ENCODE measurements around the gene FOXL1. TPM values are rescaled to one million over a fixed set of nuclear protein-coding genes. Genes with fewer than 3 reads are reported as not detected.

Gene FOXL1
- total RNA-seq, 6 experiments from 2014 or later: 0.15 to 0.74 (median 0.46) TPM; not detected in 2

DNA sequence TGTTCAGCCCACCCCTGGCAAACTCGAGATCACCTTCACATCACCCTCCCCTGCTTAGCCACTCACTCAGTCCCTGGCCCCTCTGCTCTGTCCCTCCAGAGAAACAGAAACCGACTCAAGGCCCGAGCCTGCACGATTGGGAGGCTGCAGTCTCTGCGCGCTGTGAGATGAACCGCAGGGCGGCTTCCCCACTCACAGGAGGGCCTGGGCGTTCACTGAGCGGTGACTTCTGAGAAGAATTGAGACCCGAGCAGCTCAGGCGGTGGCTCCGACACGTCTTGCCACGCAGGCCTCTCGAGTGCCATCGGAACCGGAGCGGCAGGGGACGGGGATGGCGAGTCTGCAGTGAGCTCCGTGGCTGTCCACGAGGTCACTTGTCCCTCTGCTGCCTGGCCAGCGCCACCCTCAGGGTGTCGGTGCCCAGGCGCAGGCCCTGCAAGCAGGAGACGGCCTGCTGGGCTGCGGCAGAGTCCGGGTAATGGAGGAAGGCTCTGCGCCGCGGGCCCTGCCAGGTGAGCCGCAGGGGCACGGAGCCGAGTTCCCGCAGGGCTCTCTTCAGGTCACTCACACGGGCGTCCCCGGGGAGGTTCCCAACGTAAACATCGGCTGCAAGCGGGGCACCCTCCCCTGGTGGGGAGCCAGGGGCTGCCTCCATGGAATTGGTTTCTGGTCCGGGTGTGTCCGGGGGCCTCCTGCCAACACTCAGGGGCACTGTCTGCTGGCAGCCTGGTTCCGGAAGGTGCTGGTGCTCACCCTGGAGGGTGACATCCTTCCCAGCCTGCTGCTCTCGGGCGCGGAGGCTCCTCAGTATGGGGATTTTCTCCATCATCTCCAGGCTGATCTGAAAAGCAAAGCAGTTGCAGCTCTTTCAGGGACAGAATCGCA lies 46.5 kb upstream of the FOXL1 start:
- no peak overlapping the region for H3K4me3 ChIP-seq
- 96% methylated on average over 10 of the region's 49 CpGs for WGBS (ENCODE audit: insufficient coverage, low coverage, low lambda C conversion rate, missing lambda C conversion rate)
- no peaks in the 10 kb centered on the region for H3K9me3 ChIP-seq
- H3K36me3 ChIP-seq: peaks cover 0 to 3% (median 0%) of the 10 kb centered on the region in 4 donors
- no peak for ATAC-seq
- no peaks in the 10 kb centered on the region for H3K27me3 ChIP-seq
- H3K27ac ChIP-seq: no peak overlapping the region
- no peaks in the 10 kb centered on the region for H3K4me1 ChIP-seq
- intact Hi-C loops (cut with DNase I): no loop called here
- peak in 1 of 3 donors; percentile 13 for DNase-seq
- TF ChIP-seq, protein P1, sequence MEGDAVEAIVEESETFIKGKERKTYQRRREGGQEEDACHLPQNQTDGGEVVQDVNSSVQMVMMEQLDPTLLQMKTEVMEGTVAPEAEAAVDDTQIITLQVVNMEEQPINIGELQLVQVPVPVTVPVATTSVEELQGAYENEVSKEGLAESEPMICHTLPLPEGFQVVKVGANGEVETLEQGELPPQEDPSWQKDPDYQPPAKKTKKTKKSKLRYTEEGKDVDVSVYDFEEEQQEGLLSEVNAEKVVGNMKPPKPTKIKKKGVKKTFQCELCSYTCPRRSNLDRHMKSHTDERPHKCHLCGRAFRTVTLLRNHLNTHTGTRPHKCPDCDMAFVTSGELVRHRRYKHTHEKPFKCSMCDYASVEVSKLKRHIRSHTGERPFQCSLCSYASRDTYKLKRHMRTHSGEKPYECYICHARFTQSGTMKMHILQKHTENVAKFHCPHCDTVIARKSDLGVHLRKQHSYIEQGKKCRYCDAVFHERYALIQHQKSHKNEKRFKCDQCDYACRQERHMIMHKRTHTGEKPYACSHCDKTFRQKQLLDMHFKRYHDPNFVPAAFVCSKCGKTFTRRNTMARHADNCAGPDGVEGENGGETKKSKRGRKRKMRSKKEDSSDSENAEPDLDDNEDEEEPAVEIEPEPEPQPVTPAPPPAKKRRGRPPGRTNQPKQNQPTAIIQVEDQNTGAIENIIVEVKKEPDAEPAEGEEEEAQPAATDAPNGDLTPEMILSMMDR (IDR thresholded peaks at IDR 0.05): no peak
- TF ChIP-seq POLR2A (IDR thresholded peaks at IDR 0.05): no peak

DNA sequence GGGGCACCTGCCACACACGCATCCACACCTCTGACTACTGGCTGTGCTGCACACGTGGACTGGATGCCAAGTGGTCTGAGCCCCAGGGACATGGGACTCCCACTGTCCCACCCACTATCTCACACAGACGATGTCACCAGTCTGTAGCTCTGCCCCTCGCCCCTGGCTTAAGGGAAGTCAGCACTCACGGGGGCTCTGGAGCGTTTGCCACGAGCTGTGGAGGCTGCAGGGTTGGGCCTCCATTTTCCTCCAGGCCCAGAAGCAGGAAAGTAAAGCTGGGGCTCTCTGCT lies 45.9 kb upstream of the FOXL1 start:
- ATAC-seq: no peak
- intact Hi-C loops (cut with DNase I): no loop called here

DNA sequence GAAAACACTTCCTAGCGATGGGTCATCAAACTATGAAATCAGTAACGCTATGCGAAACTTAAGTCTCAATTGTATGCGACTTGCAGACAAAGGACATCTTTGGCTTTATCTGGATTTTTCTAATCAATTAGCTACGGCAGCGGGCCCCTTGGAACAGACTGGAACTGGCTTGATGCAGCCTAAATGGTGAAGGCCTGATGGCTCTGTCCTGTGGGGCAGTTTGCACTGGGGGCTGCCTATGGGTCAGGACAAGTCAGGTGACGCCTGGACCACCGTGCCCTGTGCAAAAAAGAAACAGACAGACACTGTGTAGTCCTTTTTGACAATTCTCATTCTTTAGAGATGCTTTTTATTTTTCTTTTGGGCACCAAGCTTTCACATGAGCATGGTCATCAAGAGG lies 45.3 kb upstream of the FOXL1 start:
- ATAC-seq (no peak), DNase-seq (no peak)
- 92% methylated on average over 4 of the region's 8 CpGs for WGBS (ENCODE audit: insufficient coverage, low coverage, low lambda C conversion rate, missing lambda C conversion rate)
- Histone ChIP-seq H3K27ac (no peak overlapping the region), H3K36me3 (peaks cover 0 to 4% (median 3%) of the 10 kb centered on the region in 4 donors), H3K4me3 (no peak overlapping the region), H3K27me3 (no peaks in the 10 kb centered on the region), H3K9me3 (no peaks in the 10 kb centered on the region), H3K4me1 (no peaks in the 10 kb centered on the region)
- intact Hi-C loops (cut with DNase I): no loop called here
- TF ChIP-seq, protein P1 (IDR thresholded peaks at IDR 0.05): no peak
- TF ChIP-seq POLR2A (IDR thresholded peaks at IDR 0.05): no peak

More for the DNA sequence above, 45.9 kb upstream of the FOXL1 start:
- H3K9me3 ChIP-seq: no peaks in the 10 kb centered on the region
- WGBS (ENCODE audit: insufficient coverage, low coverage, low lambda C conversion rate, missing lambda C conversion rate): no CpG with 5 or more reads among the region's 7 CpGs
- no peak for TF ChIP-seq POLR2A (IDR thresholded peaks at IDR 0.05)
- TF ChIP-seq, protein P1 (IDR thresholded peaks at IDR 0.05): no peak
- no peaks in the 10 kb centered on the region for H3K27me3 ChIP-seq
- H3K4me1 ChIP-seq: no peaks in the 10 kb centered on the region
- no peak overlapping the region for H3K4me3 ChIP-seq
- H3K27ac ChIP-seq: no peak overlapping the region
- peaks cover 0 to 3% (median 0%) of the 10 kb centered on the region in 4 donors for H3K36me3 ChIP-seq
- DNase-seq: peak in 1 of 3 donors; percentile 5

DNA sequence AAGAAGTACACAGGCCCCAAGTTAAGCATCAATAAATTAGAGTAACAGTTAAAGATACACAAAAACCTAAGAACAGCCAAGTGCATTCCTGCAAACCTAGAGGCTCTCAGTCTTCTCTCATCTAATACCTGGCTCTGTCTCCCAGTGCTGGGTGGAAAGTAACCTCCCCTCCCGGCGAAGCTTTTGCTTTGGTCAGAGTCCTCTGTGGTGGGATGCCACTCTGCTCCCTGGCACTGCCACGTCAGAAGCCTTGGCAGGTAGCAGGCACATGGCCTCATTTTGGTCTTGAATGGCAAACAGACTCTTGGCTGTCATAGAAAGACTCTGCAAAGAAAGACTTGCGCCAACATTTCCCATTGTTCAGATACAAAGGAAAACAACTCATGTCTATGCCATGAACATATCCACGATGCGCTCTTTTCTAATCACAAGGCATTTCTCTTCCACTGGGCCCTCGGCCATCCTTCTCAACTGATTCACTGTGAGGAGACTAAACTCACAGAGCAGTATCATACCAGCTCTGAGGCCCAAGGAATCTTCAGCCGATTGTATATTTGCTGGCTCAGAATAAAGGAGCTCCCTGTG lies 44.5 kb upstream of the FOXL1 start:
- no peak for TF ChIP-seq POLR2A (IDR thresholded peaks at IDR 0.05)
- TF ChIP-seq, protein P1 (IDR thresholded peaks at IDR 0.05): no peak
- DNase-seq: no peak
- intact Hi-C loops (cut with DNase I): no loop called here

More for the DNA sequence above, 44.5 kb upstream of the FOXL1 start:
- H3K27me3 ChIP-seq: no peaks in the 10 kb centered on the region
- no peak for ATAC-seq
- no peak overlapping the region for H3K4me3 ChIP-seq
- no peaks in the 10 kb centered on the region for H3K9me3 ChIP-seq
- H3K4me1 ChIP-seq: no peaks in the 10 kb centered on the region
- H3K27ac ChIP-seq: no peak overlapping the region
- H3K36me3 ChIP-seq: peaks cover 0 to 11% (median 6%) of the 10 kb centered on the region in 4 donors
- WGBS (ENCODE audit: insufficient coverage, low coverage, low lambda C conversion rate, missing lambda C conversion rate): 80% methylated on average over 6 of the region's 8 CpGs
